ENCODE results near the gene CYP27B1. TPM values are rescaled to one million over a fixed set of nuclear protein-coding genes. Genes with fewer than 3 reads are reported as not detected.

Gene CYP27B1
- total and polyA plus RNA-seq, 10 of the 15 experiments (the other 5 are each of a cell fraction or from before 2014, with no cell fraction given) = 0.10 to 2.7 (median 1.1) TPM

DNA sequence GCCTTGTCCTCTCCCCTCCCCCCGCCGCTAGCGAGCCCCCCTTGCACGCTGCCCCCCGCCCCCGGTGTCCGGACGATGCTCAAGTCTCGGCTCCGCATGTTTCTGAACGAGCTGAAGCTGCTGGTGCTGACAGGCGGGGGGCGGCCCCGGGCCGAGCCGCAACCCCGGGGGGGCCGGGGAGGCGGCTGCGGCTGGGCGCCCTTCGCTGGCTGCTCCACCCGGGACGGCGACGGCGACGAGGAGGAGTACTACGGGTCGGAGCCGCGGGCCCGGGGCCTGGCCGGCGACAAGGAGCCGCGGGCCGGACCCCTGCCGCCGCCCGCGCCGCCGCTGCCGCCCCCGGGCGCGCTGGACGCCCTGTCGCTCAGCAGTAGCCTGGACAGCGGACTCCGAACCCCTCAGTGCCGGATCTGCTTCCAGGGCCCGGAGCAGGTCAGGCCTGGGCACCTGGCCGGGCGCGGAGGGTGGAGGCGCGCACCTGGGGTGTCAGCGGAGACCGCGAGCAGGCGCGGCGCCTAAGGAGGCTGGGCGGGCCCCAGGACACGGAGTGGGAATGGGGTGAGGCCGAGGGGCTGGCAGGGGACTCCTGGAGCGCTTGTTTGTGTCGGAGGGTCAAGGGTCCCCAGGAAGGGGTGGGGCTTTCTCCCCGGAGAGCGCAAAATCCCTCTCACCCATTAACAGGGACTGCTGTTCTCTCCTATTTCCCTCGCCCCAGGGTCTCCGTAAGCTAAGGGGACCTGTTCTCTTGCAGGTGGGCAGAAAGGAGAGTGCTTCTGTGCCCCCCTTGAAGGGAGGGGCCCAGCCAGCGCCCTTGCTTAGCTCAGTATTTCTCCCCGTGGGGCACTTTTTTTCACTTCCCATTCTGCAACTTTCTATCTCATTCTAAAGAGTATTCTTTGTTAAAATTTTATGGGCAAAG lies 11.2 kb downstream of the CYP27B1 start (continued):
- TF ChIP-seq SPI1 (IDR thresholded peaks at IDR 0.05; ENCODE audit: borderline replicate concordance, insufficient read depth, low read depth, low read length) (peak; percentile 56), CHD2 (IDR thresholded peaks at IDR 0.05; ENCODE audit: borderline replicate concordance, low read depth, low read length) (no peak), TBL1XR1 (IDR thresholded peaks at IDR 0.05; ENCODE audit: low read depth, low read length) (no peak), SUPT20H (IDR thresholded peaks at IDR 0.05; ENCODE audit: borderline replicate concordance, control insufficient read depth, low read depth, low read length) (no peak), RAD51 (IDR thresholded peaks at IDR 0.05) (no peak), BRCA1 (IDR thresholded peaks at IDR 0.05; ENCODE audit: low read depth, low read length) (no peak), ESRRA (IDR thresholded peaks at IDR 0.05; ENCODE audit: low read length) (no peak), NR2C1 (IDR thresholded peaks at IDR 0.05) (0 out of 2 replicates have a peak, but pooled peaks have one; percentile 24), EZH2 (IDR thresholded peaks at IDR 0.05; ENCODE audit: borderline replicate concordance, control insufficient read depth, low read depth, low read length) (no peak), FOS (IDR thresholded peaks at IDR 0.05; ENCODE audit: borderline replicate concordance, extremely low read depth, insufficient read length) (no peak), ZNF207 (IDR thresholded peaks at IDR 0.05; ENCODE audit: borderline replicate concordance) (no peak), RBBP5 (conservative IDR thresholded peaks at IDR 0.05) (no peak), HDAC6 (IDR thresholded peaks at IDR 0.05; ENCODE audit: unreplicated experiment) (no peak), SMARCA5 (IDR thresholded peaks at IDR 0.05) (no peak), TARDBP (IDR thresholded peaks at IDR 0.05; ENCODE audit: borderline replicate concordance) (no peak), RB1 (IDR thresholded peaks at IDR 0.05; ENCODE audit: borderline replicate concordance) (no peak), RUNX3 (IDR thresholded peaks at IDR 0.05; ENCODE audit: low read length) (no peak), ETV6 (conservative IDR thresholded peaks at IDR 0.05 in 1 of 2, IDR thresholded peaks at IDR 0.05 in 1 of 2; ENCODE audit: borderline replicate concordance in 1 of 2, low read depth in 1 of 2) (no peak), BHLHE40 (IDR thresholded peaks at IDR 0.05; ENCODE audit: borderline replicate concordance in 1 of 2, low read depth in 2 of 2, low read length in 1 of 2) (peak in 1 of 2 experiments; percentile 32; a peak in 1 of 4 replicates)
- TF ChIP-seq, protein P1, sequence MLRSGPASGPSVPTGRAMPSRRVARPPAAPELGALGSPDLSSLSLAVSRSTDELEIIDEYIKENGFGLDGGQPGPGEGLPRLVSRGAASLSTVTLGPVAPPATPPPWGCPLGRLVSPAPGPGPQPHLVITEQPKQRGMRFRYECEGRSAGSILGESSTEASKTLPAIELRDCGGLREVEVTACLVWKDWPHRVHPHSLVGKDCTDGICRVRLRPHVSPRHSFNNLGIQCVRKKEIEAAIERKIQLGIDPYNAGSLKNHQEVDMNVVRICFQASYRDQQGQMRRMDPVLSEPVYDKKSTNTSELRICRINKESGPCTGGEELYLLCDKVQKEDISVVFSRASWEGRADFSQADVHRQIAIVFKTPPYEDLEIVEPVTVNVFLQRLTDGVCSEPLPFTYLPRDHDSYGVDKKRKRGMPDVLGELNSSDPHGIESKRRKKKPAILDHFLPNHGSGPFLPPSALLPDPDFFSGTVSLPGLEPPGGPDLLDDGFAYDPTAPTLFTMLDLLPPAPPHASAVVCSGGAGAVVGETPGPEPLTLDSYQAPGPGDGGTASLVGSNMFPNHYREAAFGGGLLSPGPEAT (IDR thresholded peaks at IDR 0.05; ENCODE audit: low read depth) = no peak
- TF ChIP-seq, protein P2, sequence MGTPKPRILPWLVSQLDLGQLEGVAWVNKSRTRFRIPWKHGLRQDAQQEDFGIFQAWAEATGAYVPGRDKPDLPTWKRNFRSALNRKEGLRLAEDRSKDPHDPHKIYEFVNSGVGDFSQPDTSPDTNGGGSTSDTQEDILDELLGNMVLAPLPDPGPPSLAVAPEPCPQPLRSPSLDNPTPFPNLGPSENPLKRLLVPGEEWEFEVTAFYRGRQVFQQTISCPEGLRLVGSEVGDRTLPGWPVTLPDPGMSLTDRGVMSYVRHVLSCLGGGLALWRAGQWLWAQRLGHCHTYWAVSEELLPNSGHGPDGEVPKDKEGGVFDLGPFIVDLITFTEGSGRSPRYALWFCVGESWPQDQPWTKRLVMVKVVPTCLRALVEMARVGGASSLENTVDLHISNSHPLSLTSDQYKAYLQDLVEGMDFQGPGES (IDR thresholded peaks at IDR 0.05) = no peak
- TF ChIP-seq, protein P3, sequence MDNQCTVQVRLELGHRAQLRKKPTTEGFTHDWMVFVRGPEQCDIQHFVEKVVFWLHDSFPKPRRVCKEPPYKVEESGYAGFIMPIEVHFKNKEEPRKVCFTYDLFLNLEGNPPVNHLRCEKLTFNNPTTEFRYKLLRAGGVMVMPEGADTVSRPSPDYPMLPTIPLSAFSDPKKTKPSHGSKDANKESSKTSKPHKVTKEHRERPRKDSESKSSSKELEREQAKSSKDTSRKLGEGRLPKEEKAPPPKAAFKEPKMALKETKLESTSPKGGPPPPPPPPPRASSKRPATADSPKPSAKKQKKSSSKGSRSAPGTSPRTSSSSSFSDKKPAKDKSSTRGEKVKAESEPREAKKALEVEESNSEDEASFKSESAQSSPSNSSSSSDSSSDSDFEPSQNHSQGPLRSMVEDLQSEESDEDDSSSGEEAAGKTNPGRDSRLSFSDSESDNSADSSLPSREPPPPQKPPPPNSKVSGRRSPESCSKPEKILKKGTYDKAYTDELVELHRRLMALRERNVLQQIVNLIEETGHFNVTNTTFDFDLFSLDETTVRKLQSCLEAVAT (IDR thresholded peaks at IDR 0.05) = no peak

Measured in GM12878 (cell line).